Skeletal muscle cell (primary cell): ENCODE data around the gene SRC.

ENCODE experiments used
- DNase-seq: peaks from one replicate; pipeline ENCODE4 v3.0.0-alpha.2; 2010; ENCODE audit warnings: low read depth
- H3K4me3 ChIP-seq: 2 replicates; pipeline ENCODE4 v1.5.1; 2011; ENCODE audit warnings: low read depth, mild to moderate bottlenecking, control low read depth, low read length, moderate library complexity

The SRC gene

DNA sequence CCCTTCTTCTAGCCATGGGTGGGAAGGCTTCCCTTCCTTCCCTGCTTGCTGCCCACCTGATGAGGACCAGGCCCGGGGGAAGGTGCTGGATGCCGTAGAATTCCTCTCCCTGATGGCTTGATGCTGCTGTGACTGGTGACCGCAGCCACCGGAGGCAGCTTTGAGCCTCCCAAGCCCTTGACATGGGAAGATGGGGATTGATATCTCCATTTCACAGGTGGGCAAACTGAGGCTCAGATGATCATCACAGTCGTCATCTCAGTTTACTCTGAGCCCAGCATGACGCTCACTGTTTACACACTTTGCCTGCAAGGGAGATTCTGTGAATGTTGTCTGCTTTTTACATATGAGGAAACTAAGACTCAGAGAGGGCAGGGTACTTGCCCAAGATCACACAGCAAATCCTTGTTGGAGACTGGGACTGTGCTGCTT is 43.9 kb downstream of the SRC start:
- no peak overlapping the region for H3K4me3 ChIP-seq
- no peak for DNase-seq

GRCh38 chr20:37390503-37390890 is 44.6 kb downstream of the SRC start:
- DNase-seq = no peak

DNA sequence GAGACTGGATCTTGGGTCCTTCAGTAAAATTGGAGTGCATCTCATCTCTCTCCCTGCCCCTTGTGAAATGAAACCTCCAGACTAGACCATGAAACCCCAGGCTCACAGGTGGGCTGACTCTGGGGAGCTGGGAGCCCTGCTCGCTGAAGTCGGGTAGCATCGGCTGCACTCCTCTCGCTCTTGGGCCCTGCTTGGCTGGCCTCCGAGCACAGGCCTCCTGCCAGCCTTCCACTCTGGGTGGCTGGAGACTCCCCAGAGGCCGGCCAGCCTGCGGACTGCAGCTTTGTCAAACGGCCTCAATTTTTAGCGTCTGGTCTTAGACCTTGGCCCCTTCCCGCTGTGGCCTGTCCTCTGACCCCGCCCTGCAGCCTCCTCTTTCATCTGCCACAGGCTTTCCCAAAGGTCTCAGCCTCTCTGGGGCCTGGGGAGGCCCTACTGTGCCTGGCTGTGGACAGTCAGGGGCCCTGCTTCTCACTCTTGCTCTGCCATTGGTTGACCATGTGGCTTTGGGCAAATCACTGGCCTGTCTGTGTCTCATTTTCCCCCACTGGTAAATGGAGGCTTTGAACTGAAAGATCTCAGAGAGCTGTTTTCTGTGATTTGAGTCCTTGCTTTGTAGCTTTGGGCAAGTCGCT is 45.1 kb downstream of the SRC start:
- DNase-seq = no peak
- no peak overlapping the region for H3K4me3 ChIP-seq

More at GRCh38 chr20:37390503-37390890, 44.6 kb downstream of the SRC start:
- H3K4me3 ChIP-seq = no peak overlapping the region

DNA sequence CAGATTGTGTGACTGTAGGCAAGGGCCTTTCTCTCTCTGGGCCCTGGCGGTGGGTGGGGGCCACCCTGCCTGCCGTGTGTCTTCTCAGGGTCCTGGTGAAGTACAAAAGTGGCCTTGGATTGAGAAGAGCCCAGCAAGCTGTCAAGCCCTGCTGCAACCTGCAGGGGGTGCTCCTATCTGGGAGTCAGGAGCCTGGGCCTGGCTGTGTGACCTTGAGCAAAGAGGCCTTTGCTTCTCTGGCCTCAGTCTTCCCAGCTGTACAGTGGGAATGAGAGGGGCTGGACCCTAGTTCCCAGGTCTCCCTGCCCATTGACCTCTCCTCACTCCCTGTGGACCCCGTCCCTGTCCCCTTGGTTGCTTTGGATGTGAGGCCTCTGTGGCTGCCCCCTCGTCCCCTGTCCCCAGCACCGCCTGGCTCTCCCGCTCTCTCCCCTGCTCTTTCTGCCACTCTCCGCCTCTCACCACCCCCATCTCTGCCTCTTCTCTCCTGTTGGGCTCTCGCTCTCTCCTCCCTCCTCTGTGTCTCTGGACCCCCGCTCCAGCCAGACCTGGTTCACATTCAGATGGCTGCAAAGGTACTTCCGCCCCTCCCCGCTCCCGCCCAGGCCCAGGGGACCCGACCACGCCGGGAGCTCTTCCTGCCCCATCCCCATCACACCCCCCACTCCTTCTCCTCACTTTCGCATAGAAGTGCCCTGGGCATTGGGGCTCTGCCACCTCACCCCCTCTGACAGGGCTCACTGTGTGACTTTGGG is 46.7 kb downstream of the SRC start:
- no peak overlapping the region for H3K4me3 ChIP-seq
- DNase-seq = no peak

- no peak overlapping the region for H3K4me3 ChIP-seq
- DNase-seq = no peak
Observed at GRCh38 chr20:37393196-37393862, 47.4 kb downstream of the SRC start.

GRCh38 chr20:37393863-37394542 is 48.1 kb downstream of the SRC start:
- DNase-seq = no peak
- H3K4me3 ChIP-seq = no peak overlapping the region

GRCh38 chr20:37394543-37395409 is 48.8 kb downstream of the SRC start:
- no peak for DNase-seq
- no peak overlapping the region for H3K4me3 ChIP-seq

- no peak overlapping the region for H3K4me3 ChIP-seq
- no peak for DNase-seq
Observed at GRCh38 chr20:37395410-37395797, 49.5 kb downstream of the SRC start.

GRCh38 chr20:37395921-37396415 is 50.0 kb downstream of the SRC start:
- no peak for DNase-seq
- H3K4me3 ChIP-seq = no peak overlapping the region

GRCh38 chr20:37396416-37397075 is 50.6 kb downstream of the SRC start:
- DNase-seq = no peak
- H3K4me3 ChIP-seq = no peak overlapping the region

- DNase-seq = no peak
- H3K4me3 ChIP-seq = no peak overlapping the region
Observed at GRCh38 chr20:37397076-37397953, 51.4 kb downstream of the SRC start.

- no peak for DNase-seq
- no peak overlapping the region for H3K4me3 ChIP-seq
Observed at GRCh38 chr20:37397954-37398749, 52.2 kb downstream of the SRC start.

DNA sequence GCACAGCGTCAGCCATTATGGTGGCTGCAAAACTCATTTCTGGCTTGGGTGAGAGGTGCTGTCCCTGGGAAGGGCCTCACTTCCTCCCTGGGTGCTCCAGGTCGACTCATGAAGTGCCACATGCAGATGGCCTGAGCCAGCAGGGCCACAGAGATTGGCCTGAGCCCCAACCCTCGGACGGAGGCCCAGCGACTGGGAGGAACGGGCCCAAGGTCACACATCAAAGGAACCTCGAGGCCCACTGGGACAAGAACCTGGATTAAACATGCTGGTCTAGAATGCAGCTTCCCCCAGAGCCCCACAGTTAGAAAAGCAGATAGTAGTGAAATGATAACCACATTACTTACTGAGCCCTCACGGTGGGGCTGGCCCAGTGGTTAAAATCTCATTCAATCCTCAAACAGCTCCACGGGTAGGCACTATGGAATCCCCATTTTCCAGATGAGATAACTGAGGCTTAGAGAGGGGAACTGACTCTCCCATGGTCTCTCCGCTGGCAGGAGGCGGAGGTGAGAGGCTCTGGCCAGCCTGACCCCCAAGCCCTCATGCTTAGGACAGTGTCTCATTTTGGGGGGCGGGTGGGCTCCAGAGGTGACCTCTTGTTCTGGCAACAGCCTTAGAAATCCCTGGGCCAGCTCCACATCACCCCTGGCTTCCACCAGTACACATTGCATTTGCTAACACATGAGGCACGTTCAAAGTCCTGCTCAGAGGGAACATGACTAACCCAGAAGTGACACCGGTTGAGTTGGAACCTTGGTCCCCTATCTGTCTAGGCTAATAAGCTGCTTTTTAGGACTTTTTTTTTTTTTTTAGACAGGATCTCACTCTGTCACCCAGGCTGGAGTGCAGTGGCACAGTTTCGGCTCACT is 53.0 kb downstream of the SRC start:
- no peak for DNase-seq
- H3K4me3 ChIP-seq = no peak overlapping the region

DNA sequence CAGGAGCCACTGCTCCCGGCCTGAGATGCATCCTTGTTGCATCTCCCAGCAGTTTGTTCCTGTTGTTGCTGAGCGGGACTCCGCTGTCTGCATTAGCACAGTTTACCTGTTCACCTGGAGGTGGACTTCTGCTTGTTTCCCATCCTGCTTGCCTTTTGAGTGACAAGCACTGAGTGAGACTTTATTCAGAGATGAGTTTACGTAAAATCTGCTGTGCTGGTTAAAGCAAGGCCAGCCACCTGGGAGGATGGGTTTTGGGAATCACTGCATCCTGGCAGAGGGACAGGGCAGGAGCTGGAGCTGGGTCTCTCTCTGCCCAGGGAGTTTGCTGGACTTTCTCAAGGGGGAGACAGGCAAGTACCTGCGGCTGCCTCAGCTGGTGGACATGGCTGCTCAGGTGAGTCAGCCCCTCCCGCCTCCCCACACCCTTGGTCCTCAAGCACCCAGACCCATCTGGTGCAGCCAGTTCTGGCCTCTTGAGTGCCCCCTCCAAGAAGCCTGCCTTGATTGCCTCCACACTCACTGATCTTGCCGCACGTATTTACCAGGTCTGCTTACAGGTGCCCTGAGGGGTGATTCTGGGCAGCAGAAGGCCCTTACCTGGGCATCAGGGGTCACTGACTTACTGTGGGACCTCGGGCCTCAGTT is 55.5 kb downstream of the SRC start:
- no peak overlapping the region for H3K4me3 ChIP-seq
- no peak for DNase-seq

DNA sequence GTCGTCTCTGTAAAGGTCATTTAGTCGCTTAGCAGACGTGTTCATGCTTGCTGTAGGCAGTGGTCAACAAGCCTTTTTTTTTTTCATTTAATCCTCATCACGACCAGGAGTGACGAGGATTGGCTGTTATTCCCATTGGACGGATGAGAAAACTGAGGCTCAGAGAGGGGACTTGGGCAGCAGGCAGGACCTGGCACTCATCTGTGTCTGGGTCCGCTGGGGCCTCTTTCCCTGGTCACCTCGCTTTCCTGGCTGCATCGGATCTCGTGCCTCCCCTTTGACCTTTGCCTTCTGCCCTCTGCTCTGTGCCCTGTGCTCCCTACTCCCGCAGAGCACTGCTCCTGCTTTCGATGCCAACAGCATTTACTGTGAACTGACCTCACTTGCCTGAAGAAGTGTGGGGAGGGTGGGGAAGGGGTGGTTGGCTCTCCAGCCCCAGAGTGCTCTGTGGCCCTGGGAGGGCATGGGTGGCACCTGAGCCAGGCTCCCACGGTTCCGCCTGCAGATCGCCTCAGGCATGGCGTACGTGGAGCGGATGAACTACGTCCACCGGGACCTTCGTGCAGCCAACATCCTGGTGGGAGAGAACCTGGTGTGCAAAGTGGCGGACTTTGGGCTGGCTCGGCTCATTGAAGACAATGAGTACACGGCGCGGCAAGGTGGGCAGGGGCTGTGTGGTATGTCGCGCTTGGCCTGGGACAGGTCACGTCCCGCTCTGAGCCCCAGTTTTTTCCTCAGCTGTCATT is 56.2 kb downstream of the SRC start:
- DNase-seq = no peak
- no peak overlapping the region for H3K4me3 ChIP-seq
